Testis (tissue), 3 donors: ENCODE results near the gene EIF4G2. TPM values are rescaled to one million over a fixed set of nuclear protein-coding genes. Genes with fewer than 3 reads are reported as not detected.
"Not testable (repeated sequence)": the region's sequence is repeated elsewhere in the genome, so short reads cannot be mapped to it uniquely, and the experiment has no call there.

Experiments
- DNase-seq: peaks from one replicate; pipeline ENCODE4 v3.0.0-alpha.2; 2019
- H3K27ac ChIP-seq, 2 donors: fragments of 200-600 bp; sonication (generic); one replicate each; pipeline ENCODE4 v1.5.1; 2019
- H3K27me3 ChIP-seq: fragments of 200-600 bp; sonication (generic); one replicate; pipeline ENCODE4 v1.5.1; 2019
- H3K36me3 ChIP-seq: fragments of 200-600 bp; sonication (generic); one replicate; pipeline ENCODE4 v1.5.1; 2017; ENCODE audit warnings: low read depth; ENCODE audit errors: missing control alignments
- H3K4me1 ChIP-seq: fragments of 200-600 bp; sonication (generic); one replicate; pipeline ENCODE4 v1.5.1; 2019
- H3K4me3 ChIP-seq, 2 donors: fragments of 200-600 bp; sonication (generic); one replicate each; pipeline ENCODE4 v1.5.1; 2017 to 2019
- H3K9me3 ChIP-seq: fragments of 200-600 bp; sonication (generic); one replicate; pipeline ENCODE4 v1.5.1; 2017
- POLR2A ChIP-seq: fragments of 450-650 bp; IDR thresholded peaks from one replicate; pipeline ENCODE4 v1.6.1; 2017; ENCODE audit warnings: antibody characterized with exemption, mild to moderate bottlenecking, moderate library complexity
- WGBS, 2 donors: methylation state at CpG; one replicate each; pipeline ENCODE4 v1.1.5; 2018; 5-methylcytosine and 5-hydroxymethylcytosine counted together
- intact Hi-C: fragments of 100-400 bp; cut with DNase I; formaldehyde crosslinking; loops from one replicate; pipeline ENCODE4 v1.15.1; 2023; ENCODE audit warnings: low total_unique reads
- polyA plus RNA-seq: library from polyadenylated mRNA; stranded (reverse); fragments of 350-450 nt; fragmentation: Illumina TruSeq; extraction: RNeasy Lipid Tissue Mini Kit (QIAGEN cat#74804); gene quantifications from one replicate; pipeline ENCODE4 v1.2.3, GENCODE V29; 2014; ENCODE audit warnings: low read depth, low replicate concordance; ENCODE audit not compliant: insufficient read depth
- total RNA-seq, 2 donors: library from RNA; depleted of rRNA; stranded (reverse); fragments of >200 nt; gene quantifications; one replicate each; pipeline ENCODE4 v1.2.3, GENCODE V29; 2016
- TF ChIP-seq, protein P1 (sequence below), 3 experiments: fragments of 450-650 bp in 2 of 3; fragments of 200-600 bp in 1 of 3; sonication (generic) in 1 of 3; IDR thresholded peaks; one replicate each; pipeline ENCODE4 v1.5.1; 2016 to 2019; ENCODE audit warnings: antibody characterized with exemption in 3 of 3, mild to moderate bottlenecking in 2 of 3, moderate library complexity in 1 of 3

Gene EIF4G2
- total and polyA plus RNA-seq, 3 donors from 2014 or later, result 451 to 519 (median 501) TPM

DNA sequence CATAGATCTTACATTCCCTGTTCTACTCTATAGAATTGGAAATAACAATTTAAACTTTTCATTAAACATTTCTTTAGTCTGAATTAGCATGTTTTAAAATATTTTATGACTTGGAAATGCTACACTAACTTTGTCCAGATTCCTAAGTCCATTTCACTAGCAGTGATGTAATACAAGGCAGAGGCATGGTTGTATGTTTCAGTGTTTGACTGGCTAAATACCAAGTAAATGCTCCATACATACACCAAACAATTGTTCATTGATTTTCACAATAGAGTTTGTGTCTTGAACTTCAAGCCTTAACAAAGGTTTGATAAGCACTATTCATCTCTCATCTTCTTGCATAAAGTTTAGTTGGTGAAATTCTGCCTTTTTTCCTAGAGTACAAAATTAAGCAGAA is 35.6 kb upstream of the EIF4G2 start:
- no peak for DNase-seq
- intact Hi-C loops, result no loop called here
- Histone ChIP-seq H3K4me1 (no peaks in the 10 kb centered on the region), H3K36me3 (no peaks in the 10 kb centered on the region), H3K9me3 (no peaks in the 10 kb centered on the region), H3K27me3 (no peaks in the 10 kb centered on the region), H3K4me3 (no peak overlapping the region), H3K27ac (no peak overlapping the region)
- TF ChIP-seq, protein P1, sequence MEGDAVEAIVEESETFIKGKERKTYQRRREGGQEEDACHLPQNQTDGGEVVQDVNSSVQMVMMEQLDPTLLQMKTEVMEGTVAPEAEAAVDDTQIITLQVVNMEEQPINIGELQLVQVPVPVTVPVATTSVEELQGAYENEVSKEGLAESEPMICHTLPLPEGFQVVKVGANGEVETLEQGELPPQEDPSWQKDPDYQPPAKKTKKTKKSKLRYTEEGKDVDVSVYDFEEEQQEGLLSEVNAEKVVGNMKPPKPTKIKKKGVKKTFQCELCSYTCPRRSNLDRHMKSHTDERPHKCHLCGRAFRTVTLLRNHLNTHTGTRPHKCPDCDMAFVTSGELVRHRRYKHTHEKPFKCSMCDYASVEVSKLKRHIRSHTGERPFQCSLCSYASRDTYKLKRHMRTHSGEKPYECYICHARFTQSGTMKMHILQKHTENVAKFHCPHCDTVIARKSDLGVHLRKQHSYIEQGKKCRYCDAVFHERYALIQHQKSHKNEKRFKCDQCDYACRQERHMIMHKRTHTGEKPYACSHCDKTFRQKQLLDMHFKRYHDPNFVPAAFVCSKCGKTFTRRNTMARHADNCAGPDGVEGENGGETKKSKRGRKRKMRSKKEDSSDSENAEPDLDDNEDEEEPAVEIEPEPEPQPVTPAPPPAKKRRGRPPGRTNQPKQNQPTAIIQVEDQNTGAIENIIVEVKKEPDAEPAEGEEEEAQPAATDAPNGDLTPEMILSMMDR (IDR thresholded peaks at IDR 0.05), result no peak
- TF ChIP-seq POLR2A, result no peak

DNA sequence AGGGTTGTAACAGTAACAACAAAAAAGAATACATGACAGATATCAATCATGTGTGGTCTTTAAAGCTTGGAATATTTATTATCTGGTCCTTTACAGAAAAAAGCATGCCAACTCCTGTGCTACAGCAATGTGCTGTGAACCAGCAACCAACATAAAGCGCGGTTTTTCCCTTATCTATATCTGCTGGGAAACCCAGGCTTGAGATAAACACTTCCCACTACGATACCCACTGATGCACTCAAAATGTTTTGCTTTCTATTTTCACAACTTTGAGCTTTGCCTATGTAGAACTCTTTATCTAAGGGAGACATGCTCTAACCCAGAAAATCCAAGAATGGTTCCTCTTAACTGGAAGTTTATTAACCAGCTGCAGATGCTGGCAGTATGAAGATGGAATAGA is 30.2 kb upstream of the EIF4G2 start:
- TF ChIP-seq, protein P1 (IDR thresholded peaks at IDR 0.05), result no peak
- no peak for TF ChIP-seq POLR2A
- H3K9me3 ChIP-seq, result no peaks in the 10 kb centered on the region
- no peaks in the 10 kb centered on the region for H3K4me1 ChIP-seq
- DNase-seq, result no peak
- no peak overlapping the region for H3K4me3 ChIP-seq
- no peak overlapping the region for H3K27ac ChIP-seq
- H3K36me3 ChIP-seq, result no peaks in the 10 kb centered on the region
- H3K27me3 ChIP-seq, result no peaks in the 10 kb centered on the region
- 53 to 59% methylated on average over 3 of the region's 3 CpGs for WGBS, 2 donors
- intact Hi-C loops, result no loop called here

DNA sequence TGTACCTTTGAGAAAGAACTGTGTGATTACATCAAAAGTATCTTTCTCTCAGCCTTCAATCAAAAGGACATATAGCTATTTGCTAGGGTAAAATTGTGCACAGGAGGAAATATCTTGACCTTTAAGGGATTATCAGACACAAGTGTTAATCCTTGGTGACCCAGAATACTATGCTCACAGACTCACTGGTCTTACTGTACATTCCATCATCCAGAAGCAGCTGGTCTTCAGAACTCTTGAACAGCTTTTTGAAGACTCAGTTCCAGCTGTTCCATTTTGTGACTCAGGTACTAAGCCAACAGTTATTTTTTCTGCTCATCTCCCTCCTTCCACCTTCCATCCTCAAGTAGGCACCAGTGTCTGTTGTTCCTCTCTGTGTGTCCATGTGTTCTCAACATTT is 29.4 kb upstream of the EIF4G2 start:
- Histone ChIP-seq H3K4me1 (no peaks in the 10 kb centered on the region), H3K36me3 (no peaks in the 10 kb centered on the region)
- no peak for TF ChIP-seq POLR2A
- TF ChIP-seq, protein P1 (IDR thresholded peaks at IDR 0.05), result no peak

DNA sequence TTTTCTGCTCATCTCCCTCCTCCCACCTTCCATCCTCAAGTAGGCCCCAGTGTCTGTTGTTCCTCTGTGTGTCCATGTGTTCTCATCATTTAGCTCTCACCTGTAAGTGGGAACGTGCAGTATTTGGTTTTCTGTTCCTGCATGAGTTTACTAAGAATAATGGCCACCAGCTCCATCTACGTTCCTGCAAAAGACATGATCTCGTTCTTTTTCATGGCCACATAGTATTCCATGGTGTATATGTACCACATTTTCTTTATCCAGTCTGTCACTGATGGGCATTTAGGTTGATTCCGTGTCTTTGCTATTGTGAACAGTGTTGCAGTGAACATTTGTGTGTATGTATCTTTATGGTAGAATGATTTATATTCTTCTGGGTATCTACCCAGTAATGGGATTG is 28.2 kb upstream of the EIF4G2 start:
- H3K4me3 ChIP-seq, H3K4me1 ChIP-seq, H3K36me3 ChIP-seq, intact Hi-C loops, H3K9me3 ChIP-seq, H3K27ac ChIP-seq, H3K27me3 ChIP-seq, DNase-seq: not testable (repeated sequence)
- 92 to 94% methylated on average over 4 of the region's 4 CpGs for WGBS, 2 donors

More for the DNA sequence above, 29.4 kb upstream of the EIF4G2 start:
- intact Hi-C loops, result no loop called here
- no peak for DNase-seq
- Histone ChIP-seq H3K4me3 (no peak overlapping the region), H3K27ac (no peak overlapping the region), H3K27me3 (no peaks in the 10 kb centered on the region), H3K9me3 (no peaks in the 10 kb centered on the region)

DNA sequence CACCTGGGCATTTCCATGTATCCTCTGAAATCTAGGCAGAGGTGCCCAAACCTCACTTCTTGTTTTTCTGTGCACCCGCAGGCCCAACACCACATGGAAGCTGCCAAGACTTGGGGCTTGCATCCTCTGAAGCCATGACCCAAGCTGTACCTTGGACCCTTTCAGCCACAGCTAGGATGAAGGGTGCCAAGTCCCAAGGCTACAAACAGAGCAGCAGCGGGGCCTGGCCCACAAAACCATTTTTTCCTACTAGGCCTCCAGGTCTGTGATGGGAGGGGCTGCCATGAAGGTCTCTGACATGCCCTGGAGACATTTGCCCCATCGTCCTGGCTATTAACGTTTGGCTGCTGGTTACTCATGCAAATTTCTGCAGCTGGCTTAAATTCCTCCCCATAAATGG is 20.4 kb upstream of the EIF4G2 start:
- Histone ChIP-seq H3K36me3 (no peaks in the 10 kb centered on the region), H3K9me3 (no peaks in the 10 kb centered on the region), H3K27ac (no peak overlapping the region), H3K4me3 (no peak overlapping the region), H3K4me1 (peaks cover 2% of the 10 kb centered on the region), H3K27me3 (no peaks in the 10 kb centered on the region)
- WGBS, 2 donors, result 89 to 100% methylated on average over 4 of the region's 4 CpGs
- no peak for TF ChIP-seq POLR2A
- TF ChIP-seq, protein P1 (IDR thresholded peaks at IDR 0.05), result no peak
- intact Hi-C loops, result no loop called here
- DNase-seq, result no peak
